ENCODE results near the gene RPL23.

The RPL23 gene
- total RNA-seq: 520 to 1,187 (median 807) reads per million in 9 experiments

- ATAC-seq (replicated peaks) (peak; percentile 79), DNase-seq (peak; percentile 83 to 86 (median 83))
- Mint-ChIP-seq H3K9me3 (no peaks in the 10 kb centered on the region), H3K36me3 (ENCODE audit: insufficient read depth) (peaks cover 59% of the 10 kb centered on the region), H3K27ac (peak within 1 kb of the TSS; percentile 99 to 100), H3K4me1 (ENCODE audit: low read depth in 2 of 2) (peaks cover 32 to 35% of the 10 kb centered on the region in 2 donors), H3K27me3 (no peaks in the 10 kb centered on the region), H3K4me3 (peak within 1 kb of the TSS; percentile 95 to 99)
Measured at GRCh38 chr17:38853292-38854219, at the start of gene RPL23. TSS of gene RPL23 (minus strand) at chr17:38853721. CDS start at chr17:38853710, 11 bp downstream.

- ATAC-seq (replicated peaks): peak; percentile 66
- peaks cover 47 to 57% of the 10 kb centered on the region in 2 donors for H3K4me1 Mint-ChIP-seq (ENCODE audit: low read depth in 2 of 2)
- peak; percentile 65 to 67 (median 66) for DNase-seq
- H3K4me3 Mint-ChIP-seq: peak overlapping the region; percentile 74 to 81
- no peaks in the 10 kb centered on the region for H3K27me3 Mint-ChIP-seq
- H3K27ac Mint-ChIP-seq: peak overlapping the region; percentile 92 to 96
- H3K9me3 Mint-ChIP-seq: no peaks in the 10 kb centered on the region
- H3K36me3 Mint-ChIP-seq (ENCODE audit: insufficient read depth): peaks cover 77% of the 10 kb centered on the region
Measured at GRCh38 chr17:38900978-38901656, 47.6 kb upstream of the RPL23 start.

- H3K4me3 Mint-ChIP-seq: peak overlapping the region; percentile 78 to 81
- peak overlapping the region; percentile 90 to 96 for H3K27ac Mint-ChIP-seq
- H3K27me3 Mint-ChIP-seq: no peaks in the 10 kb centered on the region
- DNase-seq (no peak), ATAC-seq (replicated peaks) (no peak)
- no peaks in the 10 kb centered on the region for H3K9me3 Mint-ChIP-seq
- peaks cover 76% of the 10 kb centered on the region for H3K36me3 Mint-ChIP-seq (ENCODE audit: insufficient read depth)
- peaks cover 49 to 65% of the 10 kb centered on the region in 2 donors for H3K4me1 Mint-ChIP-seq (ENCODE audit: low read depth in 2 of 2)
Measured at GRCh38 chr17:38899421-38899820, 45.9 kb upstream of the RPL23 start.

- Mint-ChIP-seq H3K4me1 (ENCODE audit: low read depth in 2 of 2) (peaks cover 55 to 70% of the 10 kb centered on the region in 2 donors), H3K9me3 (no peaks in the 10 kb centered on the region), H3K27ac (peak overlapping the region; percentile 90 to 96), H3K36me3 (ENCODE audit: insufficient read depth) (peaks cover 76% of the 10 kb centered on the region), H3K27me3 (no peaks in the 10 kb centered on the region), H3K4me3 (peak overlapping the region; percentile 78 to 81)
- ATAC-seq (replicated peaks) (peak; percentile 74), DNase-seq (peak; percentile 78 to 82 (median 78))
Measured at GRCh38 chr17:38898812-38899348, 45.4 kb upstream of the RPL23 start.

- peak overlapping the region; percentile 90 to 96 for H3K27ac Mint-ChIP-seq
- ATAC-seq (replicated peaks) (peak; percentile 9), DNase-seq (no peak)
- peaks cover 78% of the 10 kb centered on the region for H3K36me3 Mint-ChIP-seq (ENCODE audit: insufficient read depth)
- H3K4me3 Mint-ChIP-seq: peak overlapping the region; percentile 78 to 81
- H3K27me3 Mint-ChIP-seq: no peaks in the 10 kb centered on the region
- peaks cover 56 to 72% of the 10 kb centered on the region in 2 donors for H3K4me1 Mint-ChIP-seq (ENCODE audit: low read depth in 2 of 2)
- no peaks in the 10 kb centered on the region for H3K9me3 Mint-ChIP-seq
Measured at GRCh38 chr17:38898291-38898679, 44.8 kb upstream of the RPL23 start.

GRCh38 chr17:38897671-38898290, 44.3 kb upstream of the RPL23 start:
- Mint-ChIP-seq H3K36me3 (ENCODE audit: insufficient read depth) (peaks cover 78% of the 10 kb centered on the region), H3K27me3 (no peaks in the 10 kb centered on the region), H3K9me3 (no peaks in the 10 kb centered on the region), H3K27ac (peak overlapping the region; percentile 90 to 96), H3K4me1 (ENCODE audit: low read depth in 2 of 2) (peaks cover 56 to 72% of the 10 kb centered on the region in 2 donors), H3K4me3 (peak overlapping the region; percentile 78 to 81)
- no peak for ATAC-seq (replicated peaks)
- DNase-seq: no peak

GRCh38 chr17:38897176-38897575, 43.7 kb upstream of the RPL23 start:
- Mint-ChIP-seq H3K36me3 (ENCODE audit: insufficient read depth) (peaks cover 79% of the 10 kb centered on the region), H3K27ac (peak overlapping the region; percentile 90 to 96), H3K4me3 (peak overlapping the region; percentile 78 to 81), H3K4me1 (ENCODE audit: low read depth in 2 of 2) (peaks cover 61 to 74% of the 10 kb centered on the region in 2 donors), H3K27me3 (no peaks in the 10 kb centered on the region), H3K9me3 (no peaks in the 10 kb centered on the region)
- ATAC-seq (replicated peaks) (no peak), DNase-seq (no peak)

GRCh38 chr17:38896346-38896954, 42.9 kb upstream of the RPL23 start:
- Mint-ChIP-seq H3K4me1 (ENCODE audit: low read depth in 2 of 2) (peaks cover 67 to 75% of the 10 kb centered on the region in 2 donors), H3K27ac (peak overlapping the region; percentile 90 to 96), H3K4me3 (peak overlapping the region in 1 of 2 donors; percentile 21), H3K36me3 (ENCODE audit: insufficient read depth) (peaks cover 80% of the 10 kb centered on the region), H3K27me3 (no peaks in the 10 kb centered on the region), H3K9me3 (no peaks in the 10 kb centered on the region)
- ATAC-seq (replicated peaks): no peak
- DNase-seq: no peak

GRCh38 chr17:38894276-38894675, 40.8 kb upstream of the RPL23 start:
- Mint-ChIP-seq H3K4me1 (ENCODE audit: low read depth in 2 of 2) (peaks cover 66 to 78% of the 10 kb centered on the region in 2 donors), H3K36me3 (ENCODE audit: insufficient read depth) (peaks cover 85% of the 10 kb centered on the region), H3K27ac (peak overlapping the region; percentile 90 to 93), H3K4me3 (peak overlapping the region; percentile 63 to 70), H3K9me3 (no peaks in the 10 kb centered on the region), H3K27me3 (no peaks in the 10 kb centered on the region)
- ATAC-seq (replicated peaks) (no peak), DNase-seq (no peak)

GRCh38 chr17:38893607-38894006, 40.1 kb upstream of the RPL23 start:
- Mint-ChIP-seq H3K4me3 (peak overlapping the region; percentile 63 to 70), H3K27ac (peak overlapping the region; percentile 90 to 93), H3K27me3 (no peaks in the 10 kb centered on the region), H3K36me3 (ENCODE audit: insufficient read depth) (peaks cover 85% of the 10 kb centered on the region), H3K4me1 (ENCODE audit: low read depth in 2 of 2) (peaks cover 66 to 78% of the 10 kb centered on the region in 2 donors), H3K9me3 (no peaks in the 10 kb centered on the region)
- DNase-seq: peak in 2 of 3 experiments; percentile 41 to 42
- peak; percentile 64 for ATAC-seq (replicated peaks)

GRCh38 chr17:38893113-38893512, 39.6 kb upstream of the RPL23 start:
- Mint-ChIP-seq H3K27ac (peak overlapping the region; percentile 90 to 93), H3K9me3 (no peaks in the 10 kb centered on the region), H3K36me3 (ENCODE audit: insufficient read depth) (peaks cover 84% of the 10 kb centered on the region), H3K4me1 (ENCODE audit: low read depth in 2 of 2) (peaks cover 63 to 76% of the 10 kb centered on the region in 2 donors), H3K4me3 (peak overlapping the region; percentile 70 to 78), H3K27me3 (no peaks in the 10 kb centered on the region)
- DNase-seq: no peak
- ATAC-seq (replicated peaks): peak; percentile 1

GRCh38 chr17:38892620-38893019, 39.1 kb upstream of the RPL23 start:
- Mint-ChIP-seq H3K27ac (peak overlapping the region; percentile 93 to 96), H3K4me3 (peak overlapping the region; percentile 70 to 78), H3K9me3 (no peaks in the 10 kb centered on the region), H3K27me3 (no peaks in the 10 kb centered on the region), H3K36me3 (ENCODE audit: insufficient read depth) (peaks cover 86% of the 10 kb centered on the region), H3K4me1 (ENCODE audit: low read depth in 2 of 2) (peaks cover 60 to 74% of the 10 kb centered on the region in 2 donors)
- ATAC-seq (replicated peaks) (no peak), DNase-seq (no peak)

Measured in effector memory CD8-positive, alpha-beta T cell (primary cell).